Fibroblast of pulmonary artery (primary cell): Measurements from ENCODE around the gene MRPL40.

Experiments used
- DNase-seq: peaks from one replicate; pipeline ENCODE4 v3.0.0-alpha.2; 2010; ENCODE audit warnings: low read depth
- H3K4me3 ChIP-seq: replicated peaks from 2 replicates; pipeline ENCODE4 v1.5.1; 2011; ENCODE audit warnings: low read depth, mild to moderate bottlenecking, control low read depth, low read length, moderate library complexity
- TF ChIP-seq, protein P1 (sequence below): IDR thresholded peaks from 2 replicates; pipeline ENCODE4 v1.5.1; 2011; ENCODE audit warnings: mild to moderate bottlenecking, control low read depth, low read length, inconsistent platforms; ENCODE audit errors: missing control alignments

The MRPL40 gene

DNA sequence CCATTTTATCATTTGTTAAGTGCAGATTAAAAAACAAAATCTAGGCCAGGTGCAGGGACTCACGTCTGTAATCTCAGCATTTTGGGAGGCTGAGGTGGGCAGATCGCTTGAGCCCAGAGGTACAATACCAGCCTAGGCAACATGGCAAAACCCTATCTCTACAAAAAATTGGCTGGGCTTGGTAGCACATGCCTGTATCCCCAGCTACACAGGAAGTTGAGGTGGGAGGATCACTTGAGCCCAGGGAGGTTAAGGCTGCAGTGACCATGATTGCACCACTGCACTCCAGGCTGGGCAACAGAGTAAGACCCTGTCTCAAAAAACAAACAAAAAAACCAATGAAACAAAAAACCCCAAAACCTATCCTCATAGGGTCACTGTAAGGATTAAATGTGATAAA, 33.7 kb upstream of the MRPL40 start:
- no peak for DNase-seq
- no peak overlapping the region for H3K4me3 ChIP-seq
- TF ChIP-seq, protein P1, sequence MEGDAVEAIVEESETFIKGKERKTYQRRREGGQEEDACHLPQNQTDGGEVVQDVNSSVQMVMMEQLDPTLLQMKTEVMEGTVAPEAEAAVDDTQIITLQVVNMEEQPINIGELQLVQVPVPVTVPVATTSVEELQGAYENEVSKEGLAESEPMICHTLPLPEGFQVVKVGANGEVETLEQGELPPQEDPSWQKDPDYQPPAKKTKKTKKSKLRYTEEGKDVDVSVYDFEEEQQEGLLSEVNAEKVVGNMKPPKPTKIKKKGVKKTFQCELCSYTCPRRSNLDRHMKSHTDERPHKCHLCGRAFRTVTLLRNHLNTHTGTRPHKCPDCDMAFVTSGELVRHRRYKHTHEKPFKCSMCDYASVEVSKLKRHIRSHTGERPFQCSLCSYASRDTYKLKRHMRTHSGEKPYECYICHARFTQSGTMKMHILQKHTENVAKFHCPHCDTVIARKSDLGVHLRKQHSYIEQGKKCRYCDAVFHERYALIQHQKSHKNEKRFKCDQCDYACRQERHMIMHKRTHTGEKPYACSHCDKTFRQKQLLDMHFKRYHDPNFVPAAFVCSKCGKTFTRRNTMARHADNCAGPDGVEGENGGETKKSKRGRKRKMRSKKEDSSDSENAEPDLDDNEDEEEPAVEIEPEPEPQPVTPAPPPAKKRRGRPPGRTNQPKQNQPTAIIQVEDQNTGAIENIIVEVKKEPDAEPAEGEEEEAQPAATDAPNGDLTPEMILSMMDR: no peak

DNA sequence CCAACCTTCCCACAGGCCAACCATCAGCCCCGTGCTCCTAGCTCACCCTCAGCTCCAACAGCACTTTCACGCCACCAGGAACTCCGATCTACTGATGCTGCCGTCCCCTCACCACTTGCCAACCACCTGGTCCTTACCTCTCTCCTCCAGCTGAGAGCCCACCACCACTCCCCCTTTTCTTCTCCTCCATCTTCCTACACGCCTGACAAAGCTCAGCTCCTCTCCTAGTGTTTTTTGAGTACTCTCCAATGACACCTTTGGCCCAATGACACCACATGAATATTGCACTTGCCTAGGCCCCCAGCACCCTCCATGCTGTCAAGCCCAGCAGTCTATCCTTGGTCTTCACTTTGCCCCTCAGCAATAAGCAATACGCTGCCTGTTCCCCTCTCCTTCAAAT, 31.5 kb upstream of the MRPL40 start:
- DNase-seq: no peak
- TF ChIP-seq, protein P1: no peak
- H3K4me3 ChIP-seq: no peak overlapping the region

DNA sequence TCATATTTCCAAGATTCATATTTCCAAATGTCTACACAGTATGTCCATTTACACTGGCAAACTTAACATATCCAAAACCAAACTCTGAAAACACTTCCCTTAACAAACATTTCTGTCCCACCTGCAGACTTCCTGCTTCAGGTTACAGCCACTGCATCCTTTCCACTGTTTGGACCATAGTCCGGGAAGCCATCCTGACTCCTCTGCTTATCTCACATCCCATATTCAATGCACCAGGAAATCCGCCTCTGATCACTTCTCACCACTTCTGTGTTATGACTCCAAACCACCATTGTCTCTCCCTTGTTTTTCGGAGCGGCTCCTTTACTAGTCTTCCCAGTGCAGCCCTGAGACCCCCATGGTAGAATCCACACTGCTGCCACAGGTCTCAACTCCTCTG, 30.9 kb upstream of the MRPL40 start:
- DNase-seq: no peak
- TF ChIP-seq, protein P1: no peak
- no peak overlapping the region for H3K4me3 ChIP-seq

DNA sequence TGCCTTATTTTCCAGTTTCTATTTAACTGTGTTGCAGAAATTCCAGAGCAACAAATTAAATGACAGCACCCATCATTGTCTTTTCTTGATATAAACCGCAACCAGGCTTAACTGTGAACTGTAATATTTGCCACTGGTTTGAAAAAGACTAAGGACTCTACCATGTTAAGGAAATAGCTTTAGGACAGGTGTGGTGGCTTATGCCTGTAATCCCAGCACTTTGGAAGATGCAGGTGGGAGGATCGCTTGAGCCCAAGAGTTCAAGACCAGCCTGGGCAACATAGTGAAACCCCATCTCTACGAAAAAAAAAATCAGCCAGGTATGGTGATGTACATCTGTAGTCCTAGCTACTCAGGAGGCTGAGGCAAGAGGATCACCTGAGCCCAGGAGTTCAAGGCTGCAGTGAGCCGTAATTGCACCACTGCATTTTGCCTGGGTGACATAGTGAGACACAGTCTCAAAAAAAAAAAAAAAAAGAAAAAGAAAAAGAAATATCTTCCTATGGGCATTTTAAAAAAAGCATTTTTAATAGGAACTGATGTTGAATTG, 29.6 kb upstream of the MRPL40 start:
- TF ChIP-seq, protein P1: no peak

DNA sequence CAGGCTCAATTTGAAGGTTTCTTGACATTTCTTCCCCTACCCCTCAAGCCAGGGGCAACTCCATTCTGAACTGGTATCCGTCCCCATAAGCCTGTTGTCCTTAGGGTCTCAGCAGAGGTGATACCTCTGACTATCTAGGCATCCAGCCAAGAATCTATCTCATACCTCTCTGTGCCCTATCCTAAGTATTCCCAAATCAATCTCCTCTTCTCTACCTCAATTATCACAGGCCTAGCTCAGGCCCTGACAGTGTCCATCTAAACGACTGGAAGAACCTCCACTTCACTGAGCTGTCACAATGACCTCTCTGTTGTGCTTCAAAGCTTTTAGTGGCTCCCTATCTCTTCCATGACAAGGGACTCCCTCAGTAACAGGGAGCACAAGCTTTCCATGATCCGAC, 27.7 kb upstream of the MRPL40 start:
- DNase-seq: no peak
- no peak overlapping the region for H3K4me3 ChIP-seq
- TF ChIP-seq, protein P1: no peak

More for the DNA sequence above, 29.6 kb upstream of the MRPL40 start:
- DNase-seq: no peak
- H3K4me3 ChIP-seq: no peak overlapping the region

DNA sequence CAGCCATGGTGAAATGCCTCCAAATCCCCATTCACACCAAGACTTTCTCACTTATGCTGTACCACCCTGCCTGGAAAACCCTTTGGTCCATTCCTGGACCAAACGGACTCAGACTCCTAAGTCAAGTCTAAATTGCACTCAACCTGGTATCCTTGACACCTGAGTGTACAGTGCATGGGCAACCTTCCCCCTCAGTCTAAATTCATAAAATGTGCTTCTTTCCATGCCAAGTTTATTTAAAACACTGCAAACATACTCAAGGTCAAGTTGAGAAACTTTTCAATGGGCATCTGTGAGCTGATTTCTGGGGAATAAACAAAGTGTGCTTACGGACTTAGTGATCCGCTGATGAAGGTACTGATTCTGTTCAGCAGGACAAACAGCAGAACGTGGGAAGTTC, 27.2 kb upstream of the MRPL40 start:
- no peak for DNase-seq
- H3K4me3 ChIP-seq: no peak overlapping the region
- TF ChIP-seq, protein P1: no peak

DNA sequence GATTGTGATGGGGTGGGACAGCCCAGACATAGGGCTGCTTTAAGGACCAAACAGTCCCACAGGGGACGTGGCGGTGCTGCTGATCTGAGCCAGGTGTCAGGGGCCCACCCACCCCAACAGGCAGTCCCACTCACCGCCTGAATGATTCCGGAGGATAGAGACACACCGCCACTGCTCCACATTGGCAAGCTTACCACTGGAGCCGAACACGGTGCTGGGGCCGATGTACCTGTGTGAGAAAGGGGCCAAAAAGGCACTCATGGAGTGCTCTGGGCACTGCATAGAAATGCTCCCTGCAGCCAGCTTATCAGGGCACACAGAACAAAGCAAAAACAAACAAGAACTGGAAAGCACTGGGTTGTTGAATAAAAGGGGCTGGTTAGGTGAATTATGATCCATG, 26.7 kb upstream of the MRPL40 start:
- no peak for DNase-seq
- TF ChIP-seq, protein P1: no peak
- no peak overlapping the region for H3K4me3 ChIP-seq
